Esophagus muscularis mucosa (tissue), 4 donors: ENCODE data around the gene TNS1. TPM values are rescaled to one million over a fixed set of nuclear protein-coding genes. Genes with fewer than 3 reads are reported as not detected.

Experiments
- DNase-seq: peaks from one replicate; pipeline ENCODE4 v3.0.0-alpha.2; 2017; ENCODE audit errors: extremely low spot score
- H3K27ac ChIP-seq, 4 donors: fragments of 200-600 bp; sonication (generic); replicated peaks in 1 of 4; 1 replicate in 3 of 4; 2 replicates in 1 of 4; pipeline ENCODE4 v1.5.1; 2016 to 2019; ENCODE audit warnings: mild to moderate bottlenecking in 1 of 4
- H3K27me3 ChIP-seq, 4 donors: fragments of 200-600 bp; sonication (generic); one replicate each; pipeline versions ENCODE4 v1.5.1 to v1.6.0; 2016 to 2019
- H3K36me3 ChIP-seq, 4 donors: fragments of 200-600 bp; sonication (generic); one replicate each; pipeline ENCODE4 v1.5.1; 2016 to 2019
- H3K4me1 ChIP-seq, 4 donors: fragments of 200-600 bp; sonication (generic); one replicate each; pipeline ENCODE4 v1.5.1; 2016 to 2019
- H3K4me3 ChIP-seq, 4 donors: fragments of 200-600 bp; sonication (generic); 1 replicate in 2 of 4; 2 replicates in 2 of 4; pipeline ENCODE4 v1.5.1; 2016 to 2019; ENCODE audit warnings: mild to moderate bottlenecking in 4 of 4, moderate library complexity in 1 of 4
- H3K9me3 ChIP-seq, 4 donors: fragments of 200-600 bp; sonication (generic); 1 replicate in 3 of 4; 2 replicates in 1 of 4; pipeline ENCODE4 v1.5.1; 2016 to 2019
- CTCF ChIP-seq, 3 experiments: fragments of 200-600 bp in 2 of 3; fragments of 450-650 bp in 1 of 3; sonication (generic) in 2 of 3; IDR thresholded peaks; one replicate each; pipeline ENCODE4 v1.5.1; 2017 to 2019; ENCODE audit warnings: antibody characterized with exemption in 3 of 3, mild to moderate bottlenecking in 2 of 3, moderate library complexity in 1 of 3
- EP300 ChIP-seq: sonication (generic); formaldehyde crosslinking; IDR thresholded peaks from one replicate; pipeline ENCODE4 v1.6.1; 2017; ENCODE audit warnings: antibody characterized with exemption
- POLR2A ChIP-seq: fragments of 450-650 bp; IDR thresholded peaks from one replicate; pipeline ENCODE4 v1.6.1; 2017; ENCODE audit warnings: antibody characterized with exemption, moderate library complexity, mild to moderate bottlenecking, low read depth
- POLR2AphosphoS5 ChIP-seq, 2 donors: sonication (generic); formaldehyde crosslinking; IDR thresholded peaks; one replicate each; pipeline ENCODE4 v1.6.1; 2017; ENCODE audit warnings: antibody characterized with exemption in 2 of 2
- WGBS: methylation state at CpG from one replicate; pipeline ENCODE4 v1.1.5; 2018; 5-methylcytosine and 5-hydroxymethylcytosine counted together
- intact Hi-C: fragments of 100-400 bp; cut with DNase I; formaldehyde crosslinking; loops from one replicate; pipeline ENCODE4 v1.15.1; 2023
- total RNA-seq, 4 donors: library from RNA; depleted of rRNA; stranded (reverse); fragments of >200 nt; gene quantifications; one replicate each; pipeline versions ENCODE4 v1.1.0 to v1.2.1, GENCODE V29; 2016

Gene TNS1
- total RNA-seq, 4 donors from 2014 or later: 1,001 to 2,170 (median 1,411) TPM

GRCh38 chr2:217773539-217773938, 229.3 kb downstream of the TNS1 start:
- no peak for TF ChIP-seq POLR2AphosphoS5 (IDR thresholded peaks at IDR 0.05)
- TF ChIP-seq EP300: no peak
- no peak for TF ChIP-seq CTCF (IDR thresholded peaks at IDR 0.05)
- no peak for TF ChIP-seq POLR2A
- intact Hi-C loops: no loop called here
- Histone ChIP-seq H3K27me3 (no peaks in the 10 kb centered on the region), H3K9me3 (no peaks in the 10 kb centered on the region), H3K36me3 (peaks cover 0 to 28% (median under 1%) of the 10 kb centered on the region in 4 donors), H3K4me3 (no peak overlapping the region), H3K27ac (no peak overlapping the region), H3K4me1 (peaks cover 0 to 16% (median 7%) of the 10 kb centered on the region in 4 donors)
- DNase-seq: no peak

GRCh38 chr2:217766356-217766755, 236.4 kb downstream of the TNS1 start:
- no peak for DNase-seq
- no peak for TF ChIP-seq CTCF (IDR thresholded peaks at IDR 0.05)
- TF ChIP-seq POLR2A: no peak
- TF ChIP-seq POLR2AphosphoS5 (IDR thresholded peaks at IDR 0.05): no peak
- TF ChIP-seq EP300: no peak
- Histone ChIP-seq H3K27ac (no peak overlapping the region), H3K36me3 (peaks cover 0 to 13% (median 1%) of the 10 kb centered on the region in 4 donors), H3K4me1 (no peaks in the 10 kb centered on the region), H3K27me3 (no peaks in the 10 kb centered on the region), H3K4me3 (no peak overlapping the region), H3K9me3 (peaks cover 0 to 12% (median 10%) of the 10 kb centered on the region in 4 donors)
- intact Hi-C loops: no loop called here
- WGBS: 78% methylated on average over 4 of the region's 4 CpGs

GRCh38 chr2:217761645-217762277, 241.0 kb downstream of the TNS1 start:
- WGBS: 100% methylated on average over 1 of the region's 1 CpG
- peaks cover 0 to 12% (median 10%) of the 10 kb centered on the region in 4 donors for H3K9me3 ChIP-seq
- no peak overlapping the region for H3K27ac ChIP-seq
- peaks cover under 1 to 8% (median 5%) of the 10 kb centered on the region in 4 donors for H3K4me1 ChIP-seq
- no peak for TF ChIP-seq POLR2AphosphoS5 (IDR thresholded peaks at IDR 0.05)
- TF ChIP-seq EP300: no peak
- TF ChIP-seq POLR2A: no peak
- TF ChIP-seq CTCF (IDR thresholded peaks at IDR 0.05): no peak
- H3K27me3 ChIP-seq: no peaks in the 10 kb centered on the region
- intact Hi-C loops: no loop called here
- no peak for DNase-seq
- peaks cover 3 to 30% (median 14%) of the 10 kb centered on the region in 4 donors for H3K36me3 ChIP-seq
- no peak overlapping the region for H3K4me3 ChIP-seq

DNA sequence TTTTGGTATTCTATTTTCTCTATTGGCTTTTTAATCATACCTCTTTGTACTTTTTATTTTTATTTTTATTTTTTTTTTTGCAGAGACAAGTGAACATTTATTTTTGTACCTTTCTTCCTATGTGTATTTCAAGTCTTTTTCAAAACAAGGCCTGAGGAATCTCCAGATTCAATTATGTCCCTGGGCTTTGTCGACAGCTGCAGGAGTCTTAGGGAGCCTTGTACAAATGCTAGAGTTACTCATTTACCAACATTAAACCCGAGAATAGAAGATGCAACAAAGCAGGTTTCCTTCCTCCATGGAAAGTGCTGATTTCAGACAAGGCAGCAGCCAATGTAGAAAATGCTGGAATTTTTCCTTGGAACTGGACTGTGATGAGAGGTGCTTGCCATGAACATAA, 242.8 kb downstream of the TNS1 start:
- H3K4me3 ChIP-seq: no peak overlapping the region
- H3K27ac ChIP-seq: no peak overlapping the region
- no peak for DNase-seq
- WGBS: 91% methylated on average over 2 of the region's 2 CpGs
- no peak for TF ChIP-seq CTCF (IDR thresholded peaks at IDR 0.05)
- TF ChIP-seq POLR2A: no peak
- no peak for TF ChIP-seq POLR2AphosphoS5 (IDR thresholded peaks at IDR 0.05)
- no peak for TF ChIP-seq EP300
- intact Hi-C loops: no loop called here
- H3K4me1 ChIP-seq: peaks cover 7 to 25% (median 22%) of the 10 kb centered on the region in 4 donors
- H3K27me3 ChIP-seq: no peaks in the 10 kb centered on the region
- peaks cover 0 to 12% (median 10%) of the 10 kb centered on the region in 4 donors for H3K9me3 ChIP-seq
- H3K36me3 ChIP-seq: peaks cover 3 to 30% (median 14%) of the 10 kb centered on the region in 4 donors

GRCh38 chr2:217757108-217757463, 245.7 kb downstream of the TNS1 start:
- TF ChIP-seq CTCF (IDR thresholded peaks at IDR 0.05): no peak
- TF ChIP-seq POLR2AphosphoS5 (IDR thresholded peaks at IDR 0.05): no peak
- no peak for TF ChIP-seq POLR2A
- TF ChIP-seq EP300: no peak
- Histone ChIP-seq H3K36me3 (peaks cover 3 to 26% (median 13%) of the 10 kb centered on the region in 4 donors), H3K4me1 (peaks cover 24 to 54% (median 49%) of the 10 kb centered on the region in 4 donors), H3K27ac (peak overlapping the region in 3 of 4 donors; percentile 9 to 21 (median 17)), H3K27me3 (no peaks in the 10 kb centered on the region), H3K9me3 (peaks cover 0 to 7% (median 7%) of the 10 kb centered on the region in 4 donors), H3K4me3 (no peak overlapping the region)
- DNase-seq: no peak
- 67% methylated on average over 2 of the region's 2 CpGs for WGBS
- intact Hi-C loops: no loop called here
